SU-DHL-6 (cell line): ENCODE measurements around the gene RHBG.

Source experiments
- EZH2phosphoT487 ChIP-seq: fragments of 200-600 bp; sonication (generic), shearing (Covaris generic); conservative IDR thresholded peaks from 2 replicates; pipeline ENCODE4 v1.6.1; 2018; ENCODE audit warnings: mild to moderate bottlenecking, antibody characterized with exemption, low read length, moderate library complexity, mixed read lengths
- TF ChIP-seq, protein P1 (sequence below): fragments of 200-600 bp; sonication (generic); IDR thresholded peaks from one replicate; pipeline ENCODE4 v1.5.1; 2017; ENCODE audit warnings: antibody characterized with exemption, mild to moderate bottlenecking, low read length, moderate library complexity; ENCODE audit not compliant: insufficient read depth, poor library complexity, severe bottlenecking

DNA sequence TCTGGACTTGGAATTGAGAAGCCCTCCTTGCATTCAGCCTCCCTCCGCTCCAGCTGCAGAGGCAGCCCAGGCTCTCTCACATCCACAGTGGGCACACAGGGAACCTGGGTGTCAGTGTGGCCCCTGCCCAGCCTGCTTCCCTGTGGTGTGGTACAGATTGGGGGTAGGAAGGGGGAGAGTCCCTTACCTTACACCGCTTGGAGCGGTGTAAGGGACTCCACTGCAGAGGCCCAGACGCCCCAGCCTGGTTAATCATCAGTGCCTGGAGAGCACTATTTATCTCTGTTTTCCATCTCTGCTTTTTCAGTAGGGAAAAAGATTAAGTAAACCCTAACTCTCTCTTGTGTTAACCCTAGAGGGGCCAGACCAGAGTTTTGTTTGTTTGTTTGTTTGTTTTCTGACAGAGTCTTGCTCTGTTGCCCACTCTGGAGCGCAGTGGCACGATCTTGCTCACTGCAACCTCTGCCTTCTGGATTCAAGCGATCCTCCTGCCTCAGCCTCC is 803 bp upstream of the RHBG start:
- TF ChIP-seq, protein P1, sequence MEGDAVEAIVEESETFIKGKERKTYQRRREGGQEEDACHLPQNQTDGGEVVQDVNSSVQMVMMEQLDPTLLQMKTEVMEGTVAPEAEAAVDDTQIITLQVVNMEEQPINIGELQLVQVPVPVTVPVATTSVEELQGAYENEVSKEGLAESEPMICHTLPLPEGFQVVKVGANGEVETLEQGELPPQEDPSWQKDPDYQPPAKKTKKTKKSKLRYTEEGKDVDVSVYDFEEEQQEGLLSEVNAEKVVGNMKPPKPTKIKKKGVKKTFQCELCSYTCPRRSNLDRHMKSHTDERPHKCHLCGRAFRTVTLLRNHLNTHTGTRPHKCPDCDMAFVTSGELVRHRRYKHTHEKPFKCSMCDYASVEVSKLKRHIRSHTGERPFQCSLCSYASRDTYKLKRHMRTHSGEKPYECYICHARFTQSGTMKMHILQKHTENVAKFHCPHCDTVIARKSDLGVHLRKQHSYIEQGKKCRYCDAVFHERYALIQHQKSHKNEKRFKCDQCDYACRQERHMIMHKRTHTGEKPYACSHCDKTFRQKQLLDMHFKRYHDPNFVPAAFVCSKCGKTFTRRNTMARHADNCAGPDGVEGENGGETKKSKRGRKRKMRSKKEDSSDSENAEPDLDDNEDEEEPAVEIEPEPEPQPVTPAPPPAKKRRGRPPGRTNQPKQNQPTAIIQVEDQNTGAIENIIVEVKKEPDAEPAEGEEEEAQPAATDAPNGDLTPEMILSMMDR, result no peak
- no peak for TF ChIP-seq EZH2phosphoT487
